ENCODE results near the gene COL5A3. TPM values are rescaled to one million over a fixed set of nuclear protein-coding genes. Genes with fewer than 3 reads are reported as not detected.
A peak's percentile ranks its signal among the peaks of the same experiment; 100 is the strongest.

The COL5A3 gene
- total RNA-seq, 1 donor from 2014 or later: not detected

GRCh38 chr19:9935506-9936325, 74.6 kb downstream of the COL5A3 start:
- ATAC-seq (ENCODE audit: low read depth) (no peak), DNase-seq (no peak)
- CTCF ChIA-PET: interaction anchor here (1.6 kb wide), 1 partner anchor 314 kb away, joined by 4 read pairs; no protein-coding TSS in a partner anchor
- no peak for TF ChIP-seq CTCF (IDR thresholded peaks at IDR 0.05)
- peak overlapping the region; percentile 7 for H3K27ac Mint-ChIP-seq
- POLR2A ChIA-PET: no interaction called here
- H3K36me3 Mint-ChIP-seq (ENCODE audit: low read depth): no peaks in the 10 kb centered on the region
- H3K4me1 Mint-ChIP-seq: peaks cover 27% of the 10 kb centered on the region
- intact Hi-C loops (cut with micrococcal nuclease): loop anchor here (2.0 kb wide), 1 partner anchor 323 kb away; no protein-coding TSS in a partner anchor
- H3K4me3 Mint-ChIP-seq: peak overlapping the region; percentile 52
- peaks cover 56% of the 10 kb centered on the region for H3K27me3 Mint-ChIP-seq
- no peaks in the 10 kb centered on the region for H3K9me3 Mint-ChIP-seq

GRCh38 chr19:9934132-9934950, 76.0 kb downstream of the COL5A3 start:
- peak; percentile 67 for DNase-seq
- H3K36me3 Mint-ChIP-seq (ENCODE audit: low read depth): no peaks in the 10 kb centered on the region
- CTCF ChIA-PET: interaction anchor here (1.6 kb wide), 1 partner anchor 316 kb away, joined by 4 read pairs; no protein-coding TSS in a partner anchor
- H3K4me3 Mint-ChIP-seq: no peak overlapping the region
- peak; percentile 83 for ATAC-seq (ENCODE audit: low read depth)
- no peak for TF ChIP-seq CTCF (IDR thresholded peaks at IDR 0.05)
- H3K27ac Mint-ChIP-seq: no peak overlapping the region
- H3K9me3 Mint-ChIP-seq: no peaks in the 10 kb centered on the region
- intact Hi-C loops (cut with micrococcal nuclease): loop anchor here (1.0 to 2.0 kb wide), 2 partner anchors 179 to 324 kb away; no protein-coding TSS in a partner anchor
- H3K4me1 Mint-ChIP-seq: peaks cover 27% of the 10 kb centered on the region
- POLR2A ChIA-PET: no interaction called here
- peaks cover 52% of the 10 kb centered on the region for H3K27me3 Mint-ChIP-seq

- CTCF ChIA-PET: interaction anchor here (0.7 to 6.5 kb wide), 7 partner anchors 12 to 459 kb away, joined by 3 to 44 read pairs (median 17); no protein-coding TSS in a partner anchor
- intact Hi-C loops (cut with micrococcal nuclease): no loop called here
- H3K4me1 Mint-ChIP-seq: peaks cover 27% of the 10 kb centered on the region
- no peak for ATAC-seq (ENCODE audit: low read depth)
- no peaks in the 10 kb centered on the region for H3K36me3 Mint-ChIP-seq (ENCODE audit: low read depth)
- no peak for DNase-seq
- H3K27me3 Mint-ChIP-seq: peaks cover 47% of the 10 kb centered on the region
- no peak for TF ChIP-seq CTCF (IDR thresholded peaks at IDR 0.05)
- POLR2A ChIA-PET: interaction anchor here (0.5 to 0.7 kb wide), 2 partner anchors 312 to 456 kb away, joined by 3 to 4 read pairs; no protein-coding TSS in a partner anchor
- H3K9me3 Mint-ChIP-seq: no peaks in the 10 kb centered on the region
- no peak overlapping the region for H3K4me3 Mint-ChIP-seq
- no peak overlapping the region for H3K27ac Mint-ChIP-seq
These were observed 77.5 kb downstream of the COL5A3 start for GRCh38 chr19:9932835-9933234.

GRCh38 chr19:9931629-9932028, 78.7 kb downstream of the COL5A3 start:
- H3K4me1 Mint-ChIP-seq: peaks cover 24% of the 10 kb centered on the region
- TF ChIP-seq CTCF (IDR thresholded peaks at IDR 0.05): no peak
- intact Hi-C loops (cut with micrococcal nuclease): loop anchor here (1.0 kb wide), 3 partner anchors 96 to 459 kb away; no protein-coding TSS in a partner anchor
- DNase-seq (no peak), ATAC-seq (ENCODE audit: low read depth) (no peak)
- POLR2A ChIA-PET: no interaction called here
- CTCF ChIA-PET: interaction anchor here (0.8 to 6.5 kb wide), 14 partner anchors 69 to 497 kb away, joined by 3 to 44 read pairs (median 4); partner anchors contain the start of gene P2RY11
- H3K36me3 Mint-ChIP-seq (ENCODE audit: low read depth): no peaks in the 10 kb centered on the region
- peaks cover 38% of the 10 kb centered on the region for H3K27me3 Mint-ChIP-seq
- H3K27ac Mint-ChIP-seq: no peak overlapping the region
- H3K4me3 Mint-ChIP-seq: no peak overlapping the region
- no peaks in the 10 kb centered on the region for H3K9me3 Mint-ChIP-seq
